ENCODE measurements around the gene ENAH.
"Not testable (repeated sequence)": the region's sequence is repeated elsewhere in the genome, so short reads cannot be mapped to it uniquely, and the experiment has no call there.

The ENAH gene

GRCh38 chr1:225674381-225674780, 21.5 kb upstream of the ENAH start:
- FAIRE-seq, result no peak

GRCh38 chr1:225670806-225671733, 18.1 kb upstream of the ENAH start:
- FAIRE-seq, result no peak

- FAIRE-seq, result no peak
Measured at GRCh38 chr1:225670356-225670755, 17.4 kb upstream of the ENAH start.

GRCh38 chr1:225668222-225668621, 15.3 kb upstream of the ENAH start:
- peak; percentile 13 for FAIRE-seq

- FAIRE-seq, result no peak
Measured at GRCh38 chr1:225667362-225667761, 14.4 kb upstream of the ENAH start.

- FAIRE-seq, result no peak
Measured at GRCh38 chr1:225666495-225666894, 13.6 kb upstream of the ENAH start.

- no peak for FAIRE-seq
Measured at GRCh38 chr1:225664762-225665161, 11.8 kb upstream of the ENAH start.

- FAIRE-seq, result no peak
Measured at GRCh38 chr1:225662155-225662554, 9.2 kb upstream of the ENAH start.

- FAIRE-seq, result no peak
Measured at GRCh38 chr1:225660544-225660946, 7.6 kb upstream of the ENAH start.

- FAIRE-seq, result no peak
Measured at GRCh38 chr1:225658041-225658440, 5.1 kb upstream of the ENAH start.

GRCh38 chr1:225657462-225657989, 4.6 kb upstream of the ENAH start:
- no peak for FAIRE-seq

GRCh38 chr1:225656259-225656655, 3.3 kb upstream of the ENAH start:
- not testable (repeated sequence) for FAIRE-seq

GRCh38 chr1:225655509-225656258, 2.8 kb upstream of the ENAH start:
- FAIRE-seq, result peak; percentile 97

- FAIRE-seq, result no peak
Measured at GRCh38 chr1:225654688-225655508, 2.0 kb upstream of the ENAH start.

- FAIRE-seq, result peak; percentile 46
Measured at GRCh38 chr1:225654277-225654597, 1.3 kb upstream of the ENAH start.

GRCh38 chr1:225653463-225654276, 747 bp upstream of the ENAH start:
- no peak for FAIRE-seq

- FAIRE-seq, result no peak
Measured at GRCh38 chr1:225651872-225652728, 823 bp downstream of the ENAH start.

GRCh38 chr1:225651376-225651871, 1.5 kb downstream of the ENAH start:
- FAIRE-seq, result no peak

- no peak for FAIRE-seq
Measured at GRCh38 chr1:225650179-225650578, 2.7 kb downstream of the ENAH start.

- FAIRE-seq, result no peak
Measured at GRCh38 chr1:225645194-225645895, 7.6 kb downstream of the ENAH start.

Data from G401.6 (cell line).